ENCODE measurements around the gene CCDC159.

- TF ChIP-seq REST (IDR thresholded peaks at IDR 0.05; ENCODE audit: low read depth, low read length) = no peak
- TF ChIP-seq CTCF (IDR thresholded peaks at IDR 0.05) = no peak
- no peak for TF ChIP-seq USF1 (IDR thresholded peaks at IDR 0.05; ENCODE audit: borderline replicate concordance, low read depth)
- no peak for TF ChIP-seq EP300 (IDR thresholded peaks at IDR 0.05; ENCODE audit: borderline replicate concordance in 1 of 2, low read depth in 1 of 2, low read length in 1 of 2)
- TF ChIP-seq TCF12 (IDR thresholded peaks at IDR 0.05) = no peak
- no peak for TF ChIP-seq YY1 (IDR thresholded peaks at IDR 0.05; ENCODE audit: low read depth)
Measured at GRCh38 chr19:11306337-11306736, 40.0 kb upstream of the CCDC159 start.
